IMR-90 (cell line): ENCODE measurements around the gene VPS26C.

Experiments used
- CEBPB ChIP-seq: IDR thresholded peaks from 2 replicates; pipeline ENCODE4 v1.6.1; 2012; ENCODE audit warnings: low read depth, low read length, improper control_type of control experiment
- CHD1 ChIP-seq: IDR thresholded peaks from 2 replicates; pipeline ENCODE4 v1.6.1; 2012; ENCODE audit warnings: low read depth, low read length, improper control_type of control experiment
- FOS ChIP-seq: fragments of 150-350 bp; IDR thresholded peaks from 2 replicates; pipeline ENCODE4 v1.6.1; 2016; ENCODE audit warnings: low read depth, low read length
- NFE2L2 ChIP-seq: fragments of 150-350 bp; IDR thresholded peaks from 2 replicates; pipeline ENCODE4 v1.6.1; 2016; ENCODE audit warnings: low read depth, mild to moderate bottlenecking, low read length
- POLR2A ChIP-seq: IDR thresholded peaks from 2 replicates; pipeline ENCODE4 v1.6.1; 2012; ENCODE audit warnings: mild to moderate bottlenecking, low read depth, low read length
- SMC3 ChIP-seq: fragments of 150-350 bp; IDR thresholded peaks from 2 replicates; pipeline ENCODE4 v1.6.1; 2016; ENCODE audit warnings: low read depth, mild to moderate bottlenecking, antibody characterized with exemption, low read length, moderate library complexity
- TF ChIP-seq, protein P1 (sequence below): conservative IDR thresholded peaks from 2 replicates; pipeline ENCODE4 v1.5.1; 2012; ENCODE audit warnings: mild to moderate bottlenecking, low read depth, low read length, improper control_type of control experiment
- TF ChIP-seq, protein P2 (sequence below): fragments of 150-350 bp; IDR thresholded peaks from 2 replicates; pipeline ENCODE4 v1.6.1; 2017; ENCODE audit warnings: mild to moderate bottlenecking, antibody characterized with exemption, low read length, low read depth

DNA sequence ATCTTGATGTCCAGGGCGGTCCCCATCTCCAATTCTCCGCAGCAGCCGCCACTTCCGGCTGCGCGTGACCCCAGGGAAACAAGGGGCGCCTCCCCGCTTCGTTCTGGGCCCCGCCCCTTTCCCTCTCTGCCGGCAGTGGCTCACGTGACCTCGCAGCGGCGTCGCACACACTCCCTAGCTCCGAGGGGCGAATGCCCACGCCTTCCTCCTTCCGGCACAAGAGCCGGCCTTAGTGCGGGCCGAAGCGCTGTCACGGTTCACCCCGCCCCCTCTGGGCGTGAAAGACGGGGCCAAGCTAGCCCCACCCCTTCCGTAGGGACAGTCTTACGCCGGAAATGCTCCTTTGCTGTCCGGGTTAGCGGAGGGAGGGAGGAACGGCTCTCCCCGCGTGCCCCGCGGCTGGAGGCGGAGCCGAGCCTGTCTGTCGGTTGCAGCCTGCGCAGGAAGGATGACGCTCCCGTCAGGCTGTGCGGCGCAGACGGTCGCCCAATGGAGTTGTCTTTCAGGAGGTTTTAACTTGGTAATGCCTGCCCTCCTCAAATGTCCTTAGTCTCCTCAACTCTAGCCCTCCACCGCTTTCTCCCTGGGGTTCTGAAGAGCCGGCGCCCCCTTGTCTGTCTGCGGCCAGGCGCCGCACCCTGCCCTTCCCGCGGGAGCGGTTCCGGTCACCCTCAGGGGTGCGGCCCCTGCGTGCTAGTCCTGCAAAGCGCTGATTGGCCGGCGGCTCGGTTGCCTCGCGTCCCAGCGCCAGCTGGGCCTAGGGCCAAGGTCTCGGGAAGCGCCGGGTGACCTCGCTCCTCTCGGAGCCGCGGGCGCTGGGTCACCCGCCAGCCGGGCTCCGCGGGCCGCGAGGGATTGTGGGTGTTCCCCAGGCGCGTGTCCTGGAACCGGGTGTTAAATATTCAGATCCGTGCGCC, at the start of gene VPS26C:
- TF ChIP-seq, protein P1, sequence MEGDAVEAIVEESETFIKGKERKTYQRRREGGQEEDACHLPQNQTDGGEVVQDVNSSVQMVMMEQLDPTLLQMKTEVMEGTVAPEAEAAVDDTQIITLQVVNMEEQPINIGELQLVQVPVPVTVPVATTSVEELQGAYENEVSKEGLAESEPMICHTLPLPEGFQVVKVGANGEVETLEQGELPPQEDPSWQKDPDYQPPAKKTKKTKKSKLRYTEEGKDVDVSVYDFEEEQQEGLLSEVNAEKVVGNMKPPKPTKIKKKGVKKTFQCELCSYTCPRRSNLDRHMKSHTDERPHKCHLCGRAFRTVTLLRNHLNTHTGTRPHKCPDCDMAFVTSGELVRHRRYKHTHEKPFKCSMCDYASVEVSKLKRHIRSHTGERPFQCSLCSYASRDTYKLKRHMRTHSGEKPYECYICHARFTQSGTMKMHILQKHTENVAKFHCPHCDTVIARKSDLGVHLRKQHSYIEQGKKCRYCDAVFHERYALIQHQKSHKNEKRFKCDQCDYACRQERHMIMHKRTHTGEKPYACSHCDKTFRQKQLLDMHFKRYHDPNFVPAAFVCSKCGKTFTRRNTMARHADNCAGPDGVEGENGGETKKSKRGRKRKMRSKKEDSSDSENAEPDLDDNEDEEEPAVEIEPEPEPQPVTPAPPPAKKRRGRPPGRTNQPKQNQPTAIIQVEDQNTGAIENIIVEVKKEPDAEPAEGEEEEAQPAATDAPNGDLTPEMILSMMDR: 0 out of 2 replicates have a peak, but pooled peaks have one; percentile 2
- TF ChIP-seq POLR2A: peak; percentile 97
- TF ChIP-seq FOS: no peak
- TF ChIP-seq CHD1: no peak
- TF ChIP-seq SMC3: no peak
- TF ChIP-seq, protein P2, sequence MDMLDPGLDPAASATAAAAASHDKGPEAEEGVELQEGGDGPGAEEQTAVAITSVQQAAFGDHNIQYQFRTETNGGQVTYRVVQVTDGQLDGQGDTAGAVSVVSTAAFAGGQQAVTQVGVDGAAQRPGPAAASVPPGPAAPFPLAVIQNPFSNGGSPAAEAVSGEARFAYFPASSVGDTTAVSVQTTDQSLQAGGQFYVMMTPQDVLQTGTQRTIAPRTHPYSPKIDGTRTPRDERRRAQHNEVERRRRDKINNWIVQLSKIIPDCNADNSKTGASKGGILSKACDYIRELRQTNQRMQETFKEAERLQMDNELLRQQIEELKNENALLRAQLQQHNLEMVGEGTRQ: peak; percentile 97
- TF ChIP-seq NFE2L2: no peak
- TF ChIP-seq CEBPB: no peak
